ENCODE measurements around the gene RAB10.

GRCh38 chr2:26172189-26172870, 138.4 kb downstream of the RAB10 start:
- TF ChIP-seq CTCF (conservative IDR thresholded peaks at IDR 0.05; ENCODE audit: low read depth, low read length) (no peak), POLR2A (IDR thresholded peaks at IDR 0.05; ENCODE audit: low read depth, low read length) (no peak), NFE2L2 (IDR thresholded peaks at IDR 0.05; ENCODE audit: low read depth, low read length) (no peak), USF2 (IDR thresholded peaks at IDR 0.05; ENCODE audit: low read depth, low read length) (no peak), RFX5 (IDR thresholded peaks at IDR 0.05; ENCODE audit: low read depth, low read length) (no peak), CHD1 (IDR thresholded peaks at IDR 0.05; ENCODE audit: low read depth, low read length) (no peak), SMC3 (IDR thresholded peaks at IDR 0.05; ENCODE audit: low read depth, low read length) (no peak)
